Upper lobe of left lung (tissue), 6 donors: ENCODE measurements around the gene ZDHHC8. TPM values are rescaled to one million over a fixed set of nuclear protein-coding genes. Genes with fewer than 3 reads are reported as not detected.
A peak's percentile ranks its signal among the peaks of the same experiment; 100 is the strongest.

Source experiments
- ATAC-seq, 2 donors: fragments of 200-7000 bp; cut with Tn5 transposase; one replicate each; pipeline ENCODE4 v1.9.1; 2022; ENCODE audit warnings: mild to moderate bottlenecking in 2 of 2, moderate library complexity in 2 of 2; ENCODE audit not compliant: low FRiP score in 2 of 2
- DNase-seq, 2 donors: peaks; one replicate each; pipeline ENCODE4 v3.0.0-alpha.2; 2019 to 2020
- H3K27ac ChIP-seq, 4 donors: fragments of 200-600 bp; sonication (generic); one replicate each; pipeline ENCODE4 v1.5.1; 2016 to 2019
- H3K27me3 ChIP-seq, 4 donors: fragments of 200-600 bp; sonication (generic); one replicate each; pipeline ENCODE4 v1.5.1; 2017 to 2019
- H3K36me3 ChIP-seq, 4 donors: fragments of 200-600 bp; sonication (generic); one replicate each; pipeline ENCODE4 v1.5.1; 2016 to 2019
- H3K4me1 ChIP-seq, 4 donors: fragments of 200-600 bp; sonication (generic); one replicate each; pipeline ENCODE4 v1.5.1; 2018 to 2019
- H3K4me3 ChIP-seq, 4 donors: fragments of 200-600 bp; sonication (generic); one replicate each; pipeline ENCODE4 v1.5.1; 2017 to 2019; ENCODE audit warnings: mild to moderate bottlenecking in 2 of 4, moderate library complexity in 1 of 4
- H3K9me3 ChIP-seq, 4 donors: fragments of 200-600 bp; sonication (generic); one replicate each; pipeline ENCODE4 v1.5.1; 2018 to 2019
- EP300 ChIP-seq, 4 donors: sonication (generic); formaldehyde crosslinking; IDR thresholded peaks; one replicate each; pipeline ENCODE4 v1.5.1; 2017; ENCODE audit warnings: antibody characterized with exemption in 4 of 4, control low read depth in 2 of 4
- POLR2A ChIP-seq, 4 donors: fragments of 450-650 bp; IDR thresholded peaks; one replicate each; pipeline ENCODE4 v1.5.1; 2016 to 2017; ENCODE audit warnings: antibody characterized with exemption in 4 of 4, mild to moderate bottlenecking in 2 of 4
- POLR2AphosphoS5 ChIP-seq, 2 donors: sonication (generic); formaldehyde crosslinking; IDR thresholded peaks; one replicate each; pipeline ENCODE4 v1.5.1; 2017; ENCODE audit warnings: antibody characterized with exemption in 2 of 2
- WGBS, 2 donors: methylation state at CpG; one replicate each; pipeline ENCODE4 v1.1.5; 2017 to 2018; 5-methylcytosine and 5-hydroxymethylcytosine counted together
- total RNA-seq, 6 donors: library from RNA; depleted of rRNA in 4 of 6; stranded (reverse); fragments of >200 nt in 4 of 6; gene quantifications; one replicate each; pipeline versions ENCODE4 v1.1.0 to v1.2.1, GENCODE V29; 2016 to 2021
- TF ChIP-seq, protein P1 (sequence below), 6 experiments: fragments of 450-650 bp in 4 of 6; fragments of 200-600 bp in 2 of 6; sonication (generic) in 2 of 6; IDR thresholded peaks; one replicate each; pipeline ENCODE4 v1.5.1; 2016 to 2019; ENCODE audit warnings: antibody characterized with exemption in 6 of 6
- donor health status: DM: no; HTN: no; CAD: no; lungs with moderate emphysema.
- donor health status: DM: no; HTN: yes; CAD: no; lungs with severe emphysema.

ZDHHC8 gene
- total RNA-seq, 6 donors from 2014 or later, result 19.5 to 87.1 (median 63.9) TPM

DNA sequence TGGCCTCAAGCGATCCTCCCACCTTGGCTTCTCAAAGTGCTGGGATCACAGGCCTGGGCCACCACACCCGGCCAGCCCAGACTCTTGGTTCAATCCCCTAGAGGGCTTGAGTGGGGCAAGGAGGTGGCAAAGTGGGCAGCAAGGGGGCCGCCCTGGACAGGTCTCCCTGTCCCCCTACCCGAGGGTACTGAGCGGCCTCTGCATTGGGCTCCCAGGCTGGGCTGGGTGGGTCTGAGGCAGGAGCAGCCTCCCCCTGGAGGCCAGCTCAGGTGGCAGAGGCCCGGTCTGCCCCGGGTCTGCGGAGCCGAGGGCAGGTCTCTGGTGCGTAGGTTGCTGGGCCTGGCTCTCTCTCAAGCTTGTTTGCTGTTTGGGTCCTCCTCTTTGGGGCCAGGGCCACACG is 41.6 kb downstream of the ZDHHC8 start:
- Histone ChIP-seq H3K36me3 (no peaks in the 10 kb centered on the region), H3K4me1 (no peaks in the 10 kb centered on the region), H3K4me3 (no peak overlapping the region), H3K27ac (no peak overlapping the region), H3K9me3 (no peaks in the 10 kb centered on the region), H3K27me3 (no peaks in the 10 kb centered on the region)
- ATAC-seq (no peak), DNase-seq (peak in 1 of 2 donors; percentile 53)
- 85 to 91% methylated on average over 4 to 6 of the region's 11 CpGs for WGBS, 2 donors
- TF ChIP-seq, protein P1, sequence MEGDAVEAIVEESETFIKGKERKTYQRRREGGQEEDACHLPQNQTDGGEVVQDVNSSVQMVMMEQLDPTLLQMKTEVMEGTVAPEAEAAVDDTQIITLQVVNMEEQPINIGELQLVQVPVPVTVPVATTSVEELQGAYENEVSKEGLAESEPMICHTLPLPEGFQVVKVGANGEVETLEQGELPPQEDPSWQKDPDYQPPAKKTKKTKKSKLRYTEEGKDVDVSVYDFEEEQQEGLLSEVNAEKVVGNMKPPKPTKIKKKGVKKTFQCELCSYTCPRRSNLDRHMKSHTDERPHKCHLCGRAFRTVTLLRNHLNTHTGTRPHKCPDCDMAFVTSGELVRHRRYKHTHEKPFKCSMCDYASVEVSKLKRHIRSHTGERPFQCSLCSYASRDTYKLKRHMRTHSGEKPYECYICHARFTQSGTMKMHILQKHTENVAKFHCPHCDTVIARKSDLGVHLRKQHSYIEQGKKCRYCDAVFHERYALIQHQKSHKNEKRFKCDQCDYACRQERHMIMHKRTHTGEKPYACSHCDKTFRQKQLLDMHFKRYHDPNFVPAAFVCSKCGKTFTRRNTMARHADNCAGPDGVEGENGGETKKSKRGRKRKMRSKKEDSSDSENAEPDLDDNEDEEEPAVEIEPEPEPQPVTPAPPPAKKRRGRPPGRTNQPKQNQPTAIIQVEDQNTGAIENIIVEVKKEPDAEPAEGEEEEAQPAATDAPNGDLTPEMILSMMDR (IDR thresholded peaks at IDR 0.05), result no peak
- TF ChIP-seq POLR2A (IDR thresholded peaks at IDR 0.05), result no peak
- no peak for TF ChIP-seq POLR2AphosphoS5 (IDR thresholded peaks at IDR 0.05)
- no peak for TF ChIP-seq EP300 (IDR thresholded peaks at IDR 0.05)

DNA sequence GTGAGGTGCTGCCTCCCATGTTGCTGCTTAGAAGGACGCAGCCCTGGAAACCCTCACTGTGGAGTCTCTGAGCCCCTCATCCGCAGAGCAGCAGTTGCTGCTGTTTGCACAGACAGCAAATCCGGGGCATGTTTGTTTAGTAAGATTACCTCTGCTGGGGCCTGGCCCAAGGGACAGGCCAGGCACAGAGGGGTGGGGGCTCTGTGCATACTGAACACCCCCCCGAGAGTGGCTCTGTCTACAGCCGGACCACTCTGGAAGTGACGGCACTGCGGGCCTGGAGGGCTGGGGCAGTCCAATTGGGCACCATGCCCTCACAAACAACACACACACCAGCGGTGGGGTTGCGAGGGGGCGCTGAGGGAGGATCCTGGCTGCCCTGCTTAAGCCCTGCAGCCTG is 42.2 kb downstream of the ZDHHC8 start:
- Histone ChIP-seq H3K36me3 (no peaks in the 10 kb centered on the region), H3K4me3 (no peak overlapping the region), H3K4me1 (no peaks in the 10 kb centered on the region), H3K9me3 (no peaks in the 10 kb centered on the region), H3K27me3 (no peaks in the 10 kb centered on the region), H3K27ac (no peak overlapping the region)
- 86% methylated on average over 10 of the region's 10 CpGs; no CpG with 5 or more reads in 1 of the 2 donors for WGBS, 2 donors
- TF ChIP-seq POLR2AphosphoS5 (IDR thresholded peaks at IDR 0.05) (no peak), POLR2A (IDR thresholded peaks at IDR 0.05) (no peak), EP300 (IDR thresholded peaks at IDR 0.05) (no peak)
- TF ChIP-seq, protein P1 (IDR thresholded peaks at IDR 0.05), result no peak
- ATAC-seq (no peak), DNase-seq (no peak)

DNA sequence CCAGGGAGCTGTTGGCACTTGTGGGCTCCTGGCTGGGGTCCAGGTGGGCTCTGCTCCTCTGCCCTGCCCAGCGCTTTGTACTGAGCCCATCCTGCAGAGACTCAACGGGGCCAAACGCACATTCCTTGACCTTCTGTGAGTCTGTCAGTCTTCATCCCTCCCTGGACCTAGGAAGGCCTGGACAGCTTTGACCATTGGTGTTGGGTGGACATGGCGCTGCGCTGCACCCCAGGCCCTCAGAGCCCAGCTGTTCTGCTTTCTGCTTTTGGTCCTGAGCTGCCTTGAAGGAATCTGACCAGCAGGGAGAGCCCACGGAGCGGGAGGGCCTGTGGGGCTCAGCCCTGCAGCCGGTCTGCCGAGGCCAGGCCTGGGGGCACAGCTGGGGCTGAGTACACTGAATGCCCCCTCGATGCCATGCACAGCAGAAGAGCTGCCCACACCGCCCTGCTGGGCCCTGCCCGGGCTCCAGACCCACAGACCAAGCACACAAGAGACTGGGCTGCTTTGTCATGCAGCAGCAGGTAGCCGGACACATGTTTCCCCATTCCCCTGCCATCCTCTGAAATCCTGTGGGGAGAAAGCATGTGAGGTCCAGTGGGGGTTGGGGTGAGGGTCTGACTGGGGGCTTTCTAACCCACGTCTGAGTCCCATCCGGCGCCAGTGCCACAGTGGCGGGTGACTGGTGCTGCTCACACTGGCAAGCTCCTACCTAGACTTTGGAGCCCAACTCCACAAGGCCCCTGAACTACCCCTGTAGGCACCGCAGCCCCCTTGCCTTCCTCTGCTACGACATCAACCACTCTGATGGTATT is 43.4 kb downstream of the ZDHHC8 start:
- WGBS, 2 donors, result 69 to 78% methylated on average over 8 to 19 of the region's 19 CpGs
- Histone ChIP-seq H3K36me3 (no peaks in the 10 kb centered on the region), H3K9me3 (no peaks in the 10 kb centered on the region), H3K27ac (no peak overlapping the region), H3K27me3 (no peaks in the 10 kb centered on the region), H3K4me3 (no peak overlapping the region), H3K4me1 (no peaks in the 10 kb centered on the region)
- DNase-seq (peak in 1 of 2 donors; percentile 67), ATAC-seq (no peak)
- TF ChIP-seq POLR2AphosphoS5 (IDR thresholded peaks at IDR 0.05) (no peak), POLR2A (IDR thresholded peaks at IDR 0.05) (no peak), EP300 (IDR thresholded peaks at IDR 0.05) (no peak)
- TF ChIP-seq, protein P1 (IDR thresholded peaks at IDR 0.05), result peak in 1 of 6 experiments; percentile 12

DNA sequence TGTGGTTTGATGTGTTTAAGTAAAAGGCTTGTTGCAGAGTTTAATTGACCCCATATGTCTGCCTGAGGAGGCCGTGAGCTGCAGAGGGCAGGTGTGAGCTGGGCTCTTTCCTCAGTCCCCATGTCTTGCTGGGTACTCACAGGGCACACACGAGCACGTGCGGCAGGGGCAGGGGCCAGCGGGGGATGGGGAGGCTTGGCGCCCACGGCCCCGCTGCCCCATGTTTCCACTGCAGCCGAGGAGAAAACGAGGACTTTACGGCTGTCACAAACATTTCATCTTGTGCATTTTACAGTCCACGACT is 43.9 kb downstream of the ZDHHC8 start:
- DNase-seq, result peak in 1 of 2 donors; percentile 32
- Histone ChIP-seq H3K4me1 (no peaks in the 10 kb centered on the region), H3K4me3 (no peak overlapping the region), H3K9me3 (no peaks in the 10 kb centered on the region), H3K27ac (no peak overlapping the region), H3K27me3 (no peaks in the 10 kb centered on the region), H3K36me3 (no peaks in the 10 kb centered on the region)
- no peak for ATAC-seq
- TF ChIP-seq POLR2A (IDR thresholded peaks at IDR 0.05) (no peak), EP300 (IDR thresholded peaks at IDR 0.05) (no peak)
- TF ChIP-seq, protein P1 (IDR thresholded peaks at IDR 0.05), result no peak
- 69 to 74% methylated on average over 12 of the region's 12 CpGs for WGBS, 2 donors
